ENCODE data around the gene REXO1. TPM values are rescaled to one million over a fixed set of nuclear protein-coding genes. Genes with fewer than 3 reads are reported as not detected.

The REXO1 gene
- total and polyA plus RNA-seq, 2 of the 13 experiments (the other 11 are each of a cell fraction or from before 2014, with no cell fraction given), result 5.0 to 11.2 TPM

DNA sequence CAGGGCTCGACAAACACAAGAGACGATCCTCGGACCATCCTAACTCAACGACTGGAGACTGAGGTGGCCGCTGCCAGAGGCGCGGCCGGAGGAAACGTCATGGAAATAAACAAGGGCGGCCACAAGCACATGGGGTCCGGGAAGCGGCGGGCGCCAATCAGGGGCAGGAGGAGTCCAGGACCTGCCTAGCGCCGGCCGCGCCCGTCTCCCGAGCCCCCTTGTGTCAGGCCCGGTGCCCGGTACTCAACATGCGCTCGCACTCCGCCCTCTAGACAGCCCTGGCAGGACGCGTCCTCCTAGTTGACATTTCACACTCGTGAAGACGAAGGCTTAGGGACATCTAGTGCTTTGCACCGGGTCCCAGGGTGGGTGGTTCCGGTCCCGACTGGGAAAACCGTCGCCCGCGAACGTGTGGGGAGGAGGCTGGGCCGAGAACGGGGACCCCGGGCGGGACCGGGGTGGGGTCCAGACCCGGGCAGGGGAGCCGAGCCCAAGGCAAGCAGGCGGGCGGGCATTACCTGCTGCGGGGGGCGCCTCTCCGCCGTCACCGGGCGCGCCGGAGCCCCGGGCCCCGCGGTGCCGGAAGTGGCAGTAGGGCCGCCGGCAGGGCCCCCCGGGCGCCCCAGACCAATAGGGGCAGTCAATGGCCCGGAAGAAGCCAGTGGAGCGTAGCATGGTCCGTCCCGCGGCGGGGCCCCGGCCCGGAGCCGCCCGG, 442 bp downstream of the REXO1 start (continued):
- TF ChIP-seq ZNF24 (IDR thresholded peaks at IDR 0.05) (no peak), SMYD3 (CRISPR knock-in tag; IDR thresholded peaks at IDR 0.05) (no peak), ZNF75D (CRISPR knock-in tag; IDR thresholded peaks at IDR 0.05; ENCODE audit: borderline replicate concordance) (no peak), JDP2 (CRISPR knock-in tag; IDR thresholded peaks at IDR 0.05; ENCODE audit: borderline replicate concordance) (no peak), ZBTB21 (CRISPR knock-in tag; IDR thresholded peaks at IDR 0.05) (peak; percentile 1; the same call in 1 of the 2 replicates), MIER2 (CRISPR knock-in tag; IDR thresholded peaks at IDR 0.05) (no peak), CHD2 (IDR thresholded peaks at IDR 0.05; ENCODE audit: low read depth, low read length) (no peak), SYNCRIP (IDR thresholded peaks at IDR 0.05; ENCODE audit: insufficient read depth, low read depth, low read length) (no peak), NFRKB (IDR thresholded peaks at IDR 0.05) (no peak), ZNF841 (CRISPR knock-in tag; IDR thresholded peaks at IDR 0.05; ENCODE audit: borderline replicate concordance) (no peak), CEBPB (IDR thresholded peaks at IDR 0.05; ENCODE audit: borderline replicate concordance, low read depth, low read length) (no peak), ZNF367 (CRISPR knock-in tag; IDR thresholded peaks at IDR 0.05; ENCODE audit: borderline replicate concordance) (no peak), SP4 (CRISPR knock-in tag; IDR thresholded peaks at IDR 0.05) (no peak), JUN (CRISPR knock-in tag; IDR thresholded peaks at IDR 0.05) (no peak), ZNF761 (CRISPR knock-in tag; conservative IDR thresholded peaks at IDR 0.05) (no peak)
- TF ChIP-seq, protein P1, sequence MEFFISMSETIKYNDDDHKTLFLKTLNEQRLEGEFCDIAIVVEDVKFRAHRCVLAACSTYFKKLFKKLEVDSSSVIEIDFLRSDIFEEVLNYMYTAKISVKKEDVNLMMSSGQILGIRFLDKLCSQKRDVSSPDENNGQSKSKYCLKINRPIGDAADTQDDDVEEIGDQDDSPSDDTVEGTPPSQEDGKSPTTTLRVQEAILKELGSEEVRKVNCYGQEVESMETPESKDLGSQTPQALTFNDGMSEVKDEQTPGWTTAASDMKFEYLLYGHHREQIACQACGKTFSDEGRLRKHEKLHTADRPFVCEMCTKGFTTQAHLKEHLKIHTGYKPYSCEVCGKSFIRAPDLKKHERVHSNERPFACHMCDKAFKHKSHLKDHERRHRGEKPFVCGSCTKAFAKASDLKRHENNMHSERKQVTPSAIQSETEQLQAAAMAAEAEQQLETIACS (CRISPR knock-in tag; IDR thresholded peaks at IDR 0.05), result no peak
- TF ChIP-seq, protein P2, sequence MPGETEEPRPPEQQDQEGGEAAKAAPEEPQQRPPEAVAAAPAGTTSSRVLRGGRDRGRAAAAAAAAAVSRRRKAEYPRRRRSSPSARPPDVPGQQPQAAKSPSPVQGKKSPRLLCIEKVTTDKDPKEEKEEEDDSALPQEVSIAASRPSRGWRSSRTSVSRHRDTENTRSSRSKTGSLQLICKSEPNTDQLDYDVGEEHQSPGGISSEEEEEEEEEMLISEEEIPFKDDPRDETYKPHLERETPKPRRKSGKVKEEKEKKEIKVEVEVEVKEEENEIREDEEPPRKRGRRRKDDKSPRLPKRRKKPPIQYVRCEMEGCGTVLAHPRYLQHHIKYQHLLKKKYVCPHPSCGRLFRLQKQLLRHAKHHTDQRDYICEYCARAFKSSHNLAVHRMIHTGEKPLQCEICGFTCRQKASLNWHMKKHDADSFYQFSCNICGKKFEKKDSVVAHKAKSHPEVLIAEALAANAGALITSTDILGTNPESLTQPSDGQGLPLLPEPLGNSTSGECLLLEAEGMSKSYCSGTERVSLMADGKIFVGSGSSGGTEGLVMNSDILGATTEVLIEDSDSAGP (CRISPR knock-in tag; IDR thresholded peaks at IDR 0.05; ENCODE audit: borderline replicate concordance), result no peak
- TF ChIP-seq, protein P3, sequence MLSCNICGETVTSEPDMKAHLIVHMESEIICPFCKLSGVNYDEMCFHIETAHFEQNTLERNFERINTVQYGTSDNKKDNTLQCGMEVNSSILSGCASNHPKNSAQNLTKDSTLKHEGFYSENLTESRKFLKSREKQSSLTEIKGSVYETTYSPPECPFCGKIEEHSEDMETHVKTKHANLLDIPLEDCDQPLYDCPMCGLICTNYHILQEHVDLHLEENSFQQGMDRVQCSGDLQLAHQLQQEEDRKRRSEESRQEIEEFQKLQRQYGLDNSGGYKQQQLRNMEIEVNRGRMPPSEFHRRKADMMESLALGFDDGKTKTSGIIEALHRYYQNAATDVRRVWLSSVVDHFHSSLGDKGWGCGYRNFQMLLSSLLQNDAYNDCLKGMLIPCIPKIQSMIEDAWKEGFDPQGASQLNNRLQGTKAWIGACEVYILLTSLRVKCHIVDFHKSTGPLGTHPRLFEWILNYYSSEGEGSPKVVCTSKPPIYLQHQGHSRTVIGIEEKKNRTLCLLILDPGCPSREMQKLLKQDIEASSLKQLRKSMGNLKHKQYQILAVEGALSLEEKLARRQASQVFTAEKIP (CRISPR knock-in tag; IDR thresholded peaks at IDR 0.05; ENCODE audit: borderline replicate concordance), result no peak
- TF ChIP-seq, protein P4, sequence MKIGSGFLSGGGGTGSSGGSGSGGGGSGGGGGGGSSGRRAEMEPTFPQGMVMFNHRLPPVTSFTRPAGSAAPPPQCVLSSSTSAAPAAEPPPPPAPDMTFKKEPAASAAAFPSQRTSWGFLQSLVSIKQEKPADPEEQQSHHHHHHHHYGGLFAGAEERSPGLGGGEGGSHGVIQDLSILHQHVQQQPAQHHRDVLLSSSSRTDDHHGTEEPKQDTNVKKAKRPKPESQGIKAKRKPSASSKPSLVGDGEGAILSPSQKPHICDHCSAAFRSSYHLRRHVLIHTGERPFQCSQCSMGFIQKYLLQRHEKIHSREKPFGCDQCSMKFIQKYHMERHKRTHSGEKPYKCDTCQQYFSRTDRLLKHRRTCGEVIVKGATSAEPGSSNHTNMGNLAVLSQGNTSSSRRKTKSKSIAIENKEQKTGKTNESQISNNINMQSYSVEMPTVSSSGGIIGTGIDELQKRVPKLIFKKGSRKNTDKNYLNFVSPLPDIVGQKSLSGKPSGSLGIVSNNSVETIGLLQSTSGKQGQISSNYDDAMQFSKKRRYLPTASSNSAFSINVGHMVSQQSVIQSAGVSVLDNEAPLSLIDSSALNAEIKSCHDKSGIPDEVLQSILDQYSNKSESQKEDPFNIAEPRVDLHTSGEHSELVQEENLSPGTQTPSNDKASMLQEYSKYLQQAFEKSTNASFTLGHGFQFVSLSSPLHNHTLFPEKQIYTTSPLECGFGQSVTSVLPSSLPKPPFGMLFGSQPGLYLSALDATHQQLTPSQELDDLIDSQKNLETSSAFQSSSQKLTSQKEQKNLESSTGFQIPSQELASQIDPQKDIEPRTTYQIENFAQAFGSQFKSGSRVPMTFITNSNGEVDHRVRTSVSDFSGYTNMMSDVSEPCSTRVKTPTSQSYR (CRISPR knock-in tag; IDR thresholded peaks at IDR 0.05; ENCODE audit: borderline replicate concordance), result no peak

Data from HepG2 (cell line).